HUDEP-2 (cell line): Measurements from ENCODE around the gene MAPT.

ENCODE experiments used
- DNase-seq, 76 experiments: peaks; one replicate each; lab custom pipeline; 2025; ENCODE audit not compliant: unreplicated experiment in 76 of 76; lab: John Stamatoyannopoulos, UW

Gene MAPT

DNA sequence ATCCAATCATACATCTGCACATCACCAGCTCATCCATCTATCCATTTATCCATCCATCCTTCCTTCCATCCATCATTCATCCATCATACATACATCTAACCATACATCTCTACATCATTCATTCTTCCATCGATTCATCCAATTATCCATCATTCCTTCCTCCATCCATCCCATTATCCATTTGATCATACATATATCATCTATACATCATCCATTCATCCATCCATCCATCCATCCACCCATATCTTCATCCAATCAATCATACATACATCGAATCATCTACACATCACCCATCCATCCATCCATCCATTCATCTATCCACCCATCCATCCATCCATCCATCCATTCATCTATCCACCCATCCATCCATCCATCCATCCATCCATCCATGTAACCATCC is 75.4 kb downstream of the MAPT start:
- no peak for DNase-seq

DNA sequence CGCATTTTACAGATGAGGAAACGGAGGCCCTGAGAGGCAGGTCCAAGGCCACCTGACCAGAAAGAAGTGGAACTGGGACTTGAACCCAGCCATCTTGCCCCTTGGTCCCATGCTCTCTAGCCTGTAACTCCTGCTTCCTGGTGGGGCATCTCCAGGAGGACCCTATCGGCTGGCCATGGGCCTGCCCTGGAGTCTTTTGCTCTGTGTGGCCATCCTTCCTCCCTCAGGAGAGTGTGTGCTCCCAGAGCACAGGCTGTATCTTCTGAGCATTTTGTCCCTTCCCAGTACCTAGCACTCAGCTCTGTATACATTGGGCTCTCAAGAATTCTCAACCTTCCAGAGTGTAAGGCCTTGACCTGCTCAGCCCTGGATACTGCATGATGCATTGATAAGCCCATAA is 76.3 kb downstream of the MAPT start:
- DNase-seq = no peak

DNA sequence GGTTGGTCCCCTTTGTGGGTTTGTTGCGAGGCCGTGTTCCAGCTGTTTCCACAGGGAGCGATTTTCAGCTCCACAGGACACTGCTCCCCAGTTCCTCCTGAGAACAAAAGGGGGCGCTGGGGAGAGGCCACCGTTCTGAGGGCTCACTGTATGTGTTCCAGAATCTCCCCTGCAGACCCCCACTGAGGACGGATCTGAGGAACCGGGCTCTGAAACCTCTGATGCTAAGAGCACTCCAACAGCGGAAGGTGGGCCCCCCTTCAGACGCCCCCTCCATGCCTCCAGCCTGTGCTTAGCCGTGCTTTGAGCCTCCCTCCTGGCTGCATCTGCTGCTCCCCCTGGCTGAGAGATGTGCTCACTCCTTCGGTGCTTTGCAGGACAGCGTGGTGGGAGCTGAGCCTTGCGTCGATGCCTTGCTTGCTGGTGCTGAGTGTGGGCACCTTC is 77.4 kb downstream of the MAPT start:
- no peak for DNase-seq

DNA sequence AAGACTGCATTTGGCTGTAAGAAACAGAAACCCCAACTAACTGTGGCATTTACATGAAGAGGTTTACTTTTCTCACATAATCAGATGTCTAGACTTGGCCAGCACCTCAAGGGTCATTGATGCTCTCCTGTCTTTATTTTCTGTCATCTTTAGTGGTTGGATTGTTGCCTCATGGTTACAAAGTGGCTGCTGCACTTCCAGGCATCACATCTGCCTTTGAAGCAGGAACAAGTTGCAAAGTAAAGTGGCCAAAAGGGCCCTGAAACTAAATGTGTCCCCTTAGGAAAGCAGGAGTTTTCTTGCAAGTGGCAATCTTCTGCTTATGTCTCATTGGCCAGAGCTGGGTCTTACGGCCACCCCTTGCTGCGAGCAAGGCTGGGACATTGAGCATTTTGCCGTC is 78.2 kb downstream of the MAPT start:
- DNase-seq = no peak

DNA sequence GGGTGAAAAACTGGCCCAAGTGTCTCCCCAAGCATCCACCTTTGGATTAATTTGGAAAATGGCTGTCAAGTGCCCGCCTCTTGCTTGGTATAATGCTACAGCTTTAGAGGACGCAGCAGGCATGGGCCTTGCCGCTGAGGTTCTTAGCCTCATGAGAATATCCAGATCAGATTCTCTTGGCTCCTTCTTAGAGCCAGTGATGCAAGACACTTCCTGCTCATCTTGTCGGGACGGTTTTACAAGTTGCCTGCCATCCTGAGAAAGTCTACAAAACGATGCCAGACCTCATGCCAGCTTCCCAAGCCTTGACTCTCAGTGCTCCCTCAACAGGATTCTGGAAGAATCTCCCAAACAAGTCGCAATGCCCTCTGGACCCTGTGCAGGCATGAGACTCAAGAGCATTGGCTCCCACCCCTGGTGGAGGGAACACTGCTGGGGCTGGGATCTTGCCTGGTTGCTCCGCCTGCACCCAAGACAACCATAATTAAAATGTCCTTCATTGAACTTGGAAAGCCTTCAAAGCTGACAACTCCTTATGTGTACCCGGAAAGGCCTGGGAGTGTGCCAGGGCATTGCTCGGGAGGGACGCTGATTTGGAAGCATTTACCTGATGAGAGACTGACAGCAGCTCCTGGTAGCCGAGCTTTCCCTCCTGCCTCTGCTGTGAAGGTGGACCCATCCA is 78.9 kb downstream of the MAPT start:
- DNase-seq = no peak

DNA sequence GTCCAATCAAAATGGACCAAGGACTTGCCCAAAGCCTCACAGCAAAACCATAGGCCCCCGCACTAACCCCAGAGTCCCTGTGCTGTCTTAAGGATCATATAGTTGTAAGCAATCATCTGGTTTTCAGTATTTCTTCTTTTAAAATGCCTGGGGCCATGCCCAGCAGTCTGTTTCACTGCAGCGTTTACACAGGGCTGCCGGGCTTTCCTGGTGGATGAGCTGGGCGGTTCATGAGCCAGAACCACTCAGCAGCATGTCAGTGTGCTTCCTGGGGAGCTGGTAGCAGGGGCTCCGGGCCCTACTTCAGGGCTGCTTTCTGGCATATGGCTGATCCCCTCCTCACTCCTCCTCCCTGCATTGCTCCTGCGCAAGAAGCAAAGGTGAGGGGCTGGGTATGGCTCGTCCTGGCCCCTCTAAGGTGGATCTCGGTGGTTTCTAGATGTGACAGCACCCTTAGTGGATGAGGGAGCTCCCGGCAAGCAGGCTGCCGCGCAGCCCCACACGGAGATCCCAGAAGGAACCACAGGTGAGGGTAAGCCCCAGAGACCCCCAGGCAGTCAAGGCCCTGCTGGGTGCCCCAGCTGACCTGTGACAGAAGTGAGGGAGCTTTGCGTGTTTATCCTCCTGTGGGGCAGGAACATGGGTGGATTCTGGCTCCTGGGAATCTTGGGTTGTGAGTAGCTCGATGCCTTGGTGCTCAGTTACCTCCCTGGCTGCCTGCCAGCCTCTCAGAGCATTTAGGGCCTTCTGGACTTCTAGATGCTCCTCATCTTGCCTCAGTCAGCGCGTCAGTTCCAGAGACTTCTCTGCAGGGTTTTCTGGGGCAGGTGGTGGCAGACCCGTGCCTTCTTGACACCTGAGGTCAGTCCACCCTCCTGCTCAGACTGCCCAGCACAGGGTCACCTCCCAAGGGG is 79.8 kb downstream of the MAPT start:
- no peak for DNase-seq

DNA sequence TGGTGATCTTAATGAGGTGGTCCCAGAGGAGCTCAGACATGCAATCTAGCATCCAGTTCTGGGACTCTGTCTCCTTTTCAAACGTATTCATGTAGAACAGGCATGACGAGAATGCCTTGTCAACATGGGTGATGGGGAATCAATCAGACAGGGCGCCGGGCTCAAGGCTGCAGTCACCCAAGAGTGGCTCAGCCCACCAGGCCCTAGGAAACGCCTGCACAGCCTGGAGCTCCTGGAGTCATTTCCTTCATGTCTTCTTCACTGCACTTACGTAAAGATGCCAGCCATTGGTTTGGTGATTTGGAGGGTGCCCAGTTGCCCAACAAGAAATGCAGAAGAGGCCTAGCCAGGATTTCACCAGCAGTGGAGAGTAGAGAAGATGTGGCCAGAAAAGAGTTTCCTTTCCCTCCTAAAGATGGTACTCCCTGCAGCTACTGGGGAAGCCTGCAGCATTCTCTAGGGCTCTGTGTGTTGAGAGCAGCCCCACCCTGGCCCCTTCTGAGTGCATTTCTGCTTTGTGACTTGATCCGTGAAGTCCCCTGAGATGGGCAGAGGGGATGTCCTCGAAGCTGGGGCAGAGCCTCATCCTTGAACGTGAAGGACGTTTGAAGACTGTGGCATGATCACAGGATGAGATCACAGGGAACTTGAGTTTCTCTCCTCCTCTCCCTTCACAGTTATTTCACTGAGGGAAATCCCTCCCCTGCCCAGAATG is 80.7 kb downstream of the MAPT start:
- DNase-seq = no peak

DNA sequence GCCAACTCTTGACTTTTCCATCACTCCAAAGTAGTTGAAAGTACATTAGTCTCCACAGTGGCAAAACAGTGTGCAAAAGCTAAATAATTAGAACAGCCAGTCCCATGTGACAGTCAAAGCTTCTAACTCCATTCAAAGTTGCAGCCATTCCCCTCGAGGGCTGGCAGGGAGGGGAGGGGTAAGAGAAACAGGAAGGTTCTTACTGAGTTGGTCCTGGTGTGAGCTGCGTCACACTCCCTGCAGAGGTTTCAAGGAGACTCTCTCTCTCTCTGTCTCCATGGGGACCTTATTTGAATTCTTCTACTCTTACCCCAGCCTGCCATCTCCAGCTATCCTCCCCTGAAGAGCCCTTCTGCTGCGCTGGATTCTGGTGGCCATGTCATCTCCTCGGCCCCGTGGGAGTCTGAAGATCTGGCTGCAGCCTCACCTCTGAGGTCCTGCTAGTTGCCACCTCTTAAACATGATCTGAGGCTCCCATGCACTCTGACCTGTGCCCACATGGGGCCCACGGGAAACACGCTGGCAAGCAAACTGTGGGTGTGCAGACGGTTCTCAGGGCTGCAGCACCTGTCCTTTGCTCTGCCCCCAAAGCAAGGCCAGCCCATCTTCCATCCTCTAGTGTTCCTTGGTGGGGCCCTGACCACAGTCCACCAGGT is 81.4 kb downstream of the MAPT start:
- no peak for DNase-seq

DNA sequence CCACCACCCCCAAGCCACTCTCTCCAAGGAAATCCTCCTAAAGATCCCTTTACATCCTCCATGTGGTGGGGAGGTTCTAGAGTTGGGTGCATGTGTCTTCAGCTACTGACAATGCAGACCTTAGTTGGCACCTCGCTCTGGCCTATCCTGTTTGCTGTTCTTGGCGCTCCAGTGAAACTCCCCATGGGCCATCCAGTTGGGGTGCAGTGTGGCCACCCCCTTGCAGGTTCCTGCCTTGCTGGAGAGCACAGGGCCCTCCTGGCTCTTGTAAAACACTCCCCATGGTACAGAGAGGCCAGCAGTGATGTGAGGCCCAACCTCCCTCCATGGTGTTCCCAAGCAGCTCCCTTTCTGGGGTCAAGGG is 82.0 kb downstream of the MAPT start:
- DNase-seq = no peak

DNA sequence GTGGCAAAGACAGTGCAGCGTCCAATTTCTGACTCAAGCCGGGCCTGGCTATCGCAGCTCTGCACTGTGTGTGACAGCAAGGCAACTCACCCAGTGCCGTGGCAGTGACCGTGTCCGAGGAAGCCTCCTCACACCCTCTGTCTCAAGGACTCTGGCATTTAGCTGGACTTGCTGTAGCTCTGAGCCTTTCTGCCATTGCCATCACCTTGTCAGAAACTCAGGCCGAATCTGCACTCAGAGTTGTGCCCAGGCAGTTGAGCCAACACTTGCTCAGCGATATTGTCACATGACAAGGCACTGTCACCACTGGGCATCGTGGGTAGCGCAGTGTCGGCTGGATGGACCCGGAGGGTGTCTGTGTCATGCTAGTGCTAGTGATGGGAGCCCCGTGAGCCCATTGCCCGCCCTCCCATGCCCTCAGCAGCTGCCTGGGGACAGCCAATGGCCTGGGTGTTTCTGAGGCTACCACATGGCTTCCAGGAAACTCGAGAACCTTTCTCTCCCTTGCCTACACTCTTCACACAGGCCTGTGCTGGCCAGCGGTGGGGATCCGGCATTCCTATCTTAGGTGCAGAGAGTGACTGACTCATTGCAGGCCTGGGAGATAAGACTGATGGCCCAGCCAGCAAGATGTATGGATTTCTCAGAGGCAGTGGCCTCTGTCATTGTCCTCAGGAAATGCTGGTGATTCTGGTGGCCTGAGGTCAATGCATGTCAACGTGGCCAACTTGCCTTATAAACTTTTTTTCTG is 82.6 kb downstream of the MAPT start:
- peak in 68 of 76 experiments; percentile 8 to 78 (median 47) for DNase-seq

DNA sequence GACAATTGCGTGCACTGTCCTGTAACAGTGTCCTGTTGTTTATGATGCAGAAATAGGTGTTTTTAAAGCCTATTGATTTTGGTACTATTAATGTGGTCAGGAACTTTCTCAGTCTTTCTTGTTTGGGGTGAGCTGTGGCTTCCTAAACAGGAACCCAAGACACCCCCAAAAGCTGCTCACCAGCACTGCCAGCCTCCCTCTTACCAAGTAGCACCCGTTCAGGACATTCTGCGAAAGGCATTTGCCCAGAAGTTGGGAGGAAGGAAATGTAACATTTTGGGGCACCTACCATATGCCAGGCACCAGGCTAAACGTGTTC is 83.1 kb downstream of the MAPT start:
- no peak for DNase-seq

DNA sequence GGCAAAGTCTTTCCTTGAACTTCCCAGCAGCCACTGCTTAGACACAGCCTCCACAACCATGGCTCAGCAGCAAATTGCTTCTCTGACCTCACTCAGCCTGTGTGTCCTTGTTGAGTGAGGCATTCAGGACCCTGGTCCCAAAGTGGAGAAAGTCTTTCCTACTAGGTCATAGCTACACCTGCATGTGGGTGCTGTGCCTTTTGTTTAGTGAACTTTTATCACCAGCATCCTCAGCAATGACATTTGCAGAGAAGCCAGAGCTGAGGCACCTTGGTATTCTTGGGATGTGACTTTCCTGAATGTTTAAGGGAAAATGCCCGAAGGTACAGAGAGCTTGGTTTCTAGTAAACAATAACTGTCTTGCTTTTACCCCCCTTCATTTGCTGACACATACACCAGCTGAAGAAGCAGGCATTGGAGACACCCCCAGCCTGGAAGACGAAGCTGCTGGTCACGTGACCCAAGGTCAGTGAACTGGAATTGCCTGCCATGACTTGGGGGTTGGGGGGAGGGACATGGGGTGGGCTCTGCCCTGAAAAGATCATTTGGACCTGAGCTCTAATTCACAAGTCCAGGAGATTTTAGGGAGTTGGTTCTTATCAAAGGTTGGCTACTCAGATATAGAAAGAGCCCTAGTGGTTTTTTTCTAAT is 83.7 kb downstream of the MAPT start:
- DNase-seq = no peak

DNA sequence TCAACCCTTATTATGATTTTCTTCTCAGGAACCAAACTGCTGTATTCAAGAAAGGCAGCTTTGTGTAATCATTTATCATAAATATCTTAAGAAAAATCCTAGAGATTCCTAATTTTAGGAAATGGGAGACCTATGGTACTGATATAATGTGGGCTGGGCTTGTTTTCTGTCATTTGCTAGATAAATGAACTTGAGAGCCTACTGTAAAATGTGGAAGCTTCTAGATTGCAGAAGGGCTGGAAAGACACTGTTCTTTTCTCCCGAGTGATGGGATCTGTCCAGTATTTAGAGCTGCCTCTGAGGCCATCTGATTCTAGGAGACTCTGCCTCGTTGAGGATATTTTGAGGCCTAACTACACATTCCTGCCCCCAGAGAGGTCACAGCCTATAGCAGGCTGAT is 84.8 kb downstream of the MAPT start:
- no peak for DNase-seq

DNA sequence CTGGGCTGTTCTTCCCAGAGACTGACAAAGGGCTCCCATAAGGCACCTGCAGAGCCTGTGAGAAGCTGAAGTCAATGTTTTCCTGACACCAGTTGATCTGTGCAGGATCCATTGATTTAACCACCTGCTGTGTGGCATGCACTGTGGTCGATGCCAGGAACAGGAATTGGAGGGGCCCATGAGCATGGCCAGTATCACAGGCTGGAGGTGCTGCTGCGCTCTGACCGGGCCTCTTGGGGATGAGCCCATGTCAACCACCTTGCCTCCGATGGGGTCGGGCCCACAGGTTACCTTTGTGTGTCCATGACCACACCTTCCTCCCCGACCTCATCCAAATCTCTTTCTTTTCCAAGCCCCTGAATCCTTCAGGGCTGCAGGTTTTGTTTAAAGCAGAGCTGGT is 86.5 kb downstream of the MAPT start:
- no peak for DNase-seq

DNA sequence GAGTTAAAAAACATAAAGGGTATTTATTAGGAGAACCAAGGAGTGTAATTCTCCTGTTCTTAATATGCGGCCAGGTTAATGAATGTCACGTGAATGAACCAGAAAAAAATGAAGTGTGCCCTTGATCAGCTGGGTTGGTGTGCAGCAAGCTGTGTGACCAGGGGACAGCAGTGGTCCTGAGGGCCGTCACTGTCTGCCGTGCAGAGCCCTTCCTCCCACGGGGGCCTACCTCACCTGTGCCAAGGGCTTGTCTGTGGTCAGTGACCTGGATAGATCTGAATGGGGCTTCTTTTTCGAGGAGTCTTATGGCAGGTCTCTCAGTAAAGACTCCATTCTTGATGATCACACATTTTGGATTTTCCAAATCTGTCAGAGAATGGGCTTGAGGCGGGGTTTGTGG is 87.0 kb downstream of the MAPT start:
- no peak for DNase-seq

DNA sequence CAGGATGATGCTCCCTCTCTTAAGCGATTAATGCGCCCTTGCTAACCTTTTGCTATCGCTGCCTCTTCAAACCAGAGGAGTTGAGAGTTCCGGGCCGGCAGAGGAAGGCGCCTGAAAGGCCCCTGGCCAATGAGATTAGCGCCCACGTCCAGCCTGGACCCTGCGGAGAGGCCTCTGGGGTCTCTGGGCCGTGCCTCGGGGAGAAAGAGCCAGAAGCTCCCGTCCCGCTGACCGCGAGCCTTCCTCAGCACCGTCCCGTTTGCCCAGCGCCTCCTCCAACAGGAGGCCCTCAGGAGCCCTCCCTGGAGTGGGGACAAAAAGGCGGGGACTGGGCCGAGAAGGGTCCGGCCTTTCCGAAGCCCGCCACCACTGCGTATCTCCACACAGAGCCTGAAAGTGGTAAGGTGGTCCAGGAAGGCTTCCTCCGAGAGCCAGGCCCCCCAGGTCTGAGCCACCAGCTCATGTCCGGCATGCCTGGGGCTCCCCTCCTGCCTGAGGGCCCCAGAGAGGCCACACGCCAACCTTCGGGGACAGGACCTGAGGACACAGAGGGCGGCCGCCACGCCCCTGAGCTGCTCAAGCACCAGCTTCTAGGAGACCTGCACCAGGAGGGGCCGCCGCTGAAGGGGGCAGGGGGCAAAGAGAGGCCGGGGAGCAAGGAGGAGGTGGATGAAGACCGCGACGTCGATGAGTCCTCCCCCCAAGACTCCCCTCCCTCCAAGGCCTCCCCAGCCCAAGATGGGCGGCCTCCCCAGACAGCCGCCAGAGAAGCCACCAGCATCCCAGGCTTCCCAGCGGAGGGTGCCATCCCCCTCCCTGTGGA is 88.6 kb downstream of the MAPT start:
- no peak for DNase-seq

DNA sequence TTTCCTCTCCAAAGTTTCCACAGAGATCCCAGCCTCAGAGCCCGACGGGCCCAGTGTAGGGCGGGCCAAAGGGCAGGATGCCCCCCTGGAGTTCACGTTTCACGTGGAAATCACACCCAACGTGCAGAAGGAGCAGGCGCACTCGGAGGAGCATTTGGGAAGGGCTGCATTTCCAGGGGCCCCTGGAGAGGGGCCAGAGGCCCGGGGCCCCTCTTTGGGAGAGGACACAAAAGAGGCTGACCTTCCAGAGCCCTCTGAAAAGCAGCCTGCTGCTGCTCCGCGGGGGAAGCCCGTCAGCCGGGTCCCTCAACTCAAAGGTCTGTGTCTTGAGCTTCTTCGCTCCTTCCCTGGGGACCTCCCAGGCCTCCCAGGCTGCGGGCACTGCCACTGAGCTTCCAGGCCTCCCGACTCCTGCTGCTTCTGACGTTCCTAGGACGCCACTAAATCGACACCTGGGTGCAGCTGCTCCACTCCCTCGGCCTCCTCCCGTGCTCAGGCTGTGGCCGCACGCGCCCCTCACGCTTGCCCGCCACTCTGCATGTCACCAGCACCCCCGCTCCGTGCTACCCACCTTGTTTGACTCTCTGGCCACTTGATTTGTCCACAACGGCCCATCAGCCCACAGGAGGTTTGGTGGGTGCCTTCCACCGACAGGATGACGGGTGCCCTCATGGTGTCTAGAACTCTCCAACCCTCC is 89.4 kb downstream of the MAPT start:
- no peak for DNase-seq

DNA sequence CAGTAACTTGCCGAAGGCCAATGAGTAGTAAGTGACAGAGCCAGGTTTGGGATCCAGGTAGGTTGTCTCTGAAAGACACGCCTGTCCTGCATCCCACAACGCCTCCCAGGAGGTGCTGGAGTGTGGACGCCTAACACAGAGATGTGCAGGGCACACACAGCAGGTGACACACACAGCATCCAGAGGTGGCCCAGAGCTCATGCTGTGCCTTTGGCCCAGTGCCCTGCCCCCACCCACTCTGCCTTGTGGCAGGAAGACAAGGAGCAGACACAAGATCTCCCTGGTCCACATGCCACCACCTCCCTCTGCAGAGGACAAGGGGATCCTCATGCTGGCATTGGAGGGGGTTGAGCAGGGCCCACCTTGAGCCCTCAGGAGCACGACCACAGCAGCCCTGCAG is 90.0 kb downstream of the MAPT start:
- peak in 3 of 76 experiments; percentile 8 to 15 (median 12) for DNase-seq

DNA sequence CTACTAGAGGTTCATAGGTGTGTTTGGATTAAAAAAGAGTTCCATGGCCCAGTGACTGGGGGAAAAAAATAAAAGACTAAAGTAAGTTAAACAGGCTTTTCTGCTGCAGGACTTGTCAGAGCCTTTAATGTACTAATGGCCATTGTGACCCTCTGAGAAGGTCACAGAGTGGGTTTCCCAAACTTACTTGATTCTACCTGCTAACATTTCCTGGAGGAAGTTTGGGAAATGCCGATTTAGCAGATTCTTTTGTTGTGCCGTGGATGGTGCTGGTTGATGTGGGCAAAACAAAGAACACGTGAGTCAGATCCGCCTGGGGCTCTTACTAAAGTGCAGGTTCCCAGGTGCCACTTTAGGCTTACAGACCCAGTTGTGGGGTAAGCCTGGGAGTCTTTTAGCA is 91.1 kb downstream of the MAPT start:
- DNase-seq = no peak
